ENCODE results near the gene GOT1. TPM values are rescaled to one million over a fixed set of nuclear protein-coding genes. Genes with fewer than 3 reads are reported as not detected.

Gene GOT1
- total and polyA plus RNA-seq, 2 experiments from 2014 or later, result 36.8 to 37.7 TPM

DNA sequence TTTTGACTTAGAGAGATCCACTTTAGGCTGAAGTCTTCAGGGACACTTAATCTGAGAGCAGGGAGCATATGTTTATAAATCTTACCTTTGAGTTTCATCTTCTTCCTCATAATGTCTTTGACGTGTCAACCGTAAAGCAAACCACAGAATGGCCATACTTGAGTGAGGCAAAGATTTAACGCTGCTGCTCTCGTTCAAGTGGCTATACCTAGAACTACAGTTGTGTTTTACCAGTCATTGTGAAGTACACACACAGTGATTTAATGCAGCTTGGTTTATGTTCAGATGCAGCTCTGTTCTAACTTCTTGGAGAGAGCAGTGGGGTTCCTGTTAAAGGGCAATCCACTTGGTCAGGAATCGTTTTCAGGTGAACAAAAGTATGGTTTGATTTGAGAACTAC lies 39.9 kb upstream of the GOT1 start (continued):
- TF ChIP-seq, protein P1, sequence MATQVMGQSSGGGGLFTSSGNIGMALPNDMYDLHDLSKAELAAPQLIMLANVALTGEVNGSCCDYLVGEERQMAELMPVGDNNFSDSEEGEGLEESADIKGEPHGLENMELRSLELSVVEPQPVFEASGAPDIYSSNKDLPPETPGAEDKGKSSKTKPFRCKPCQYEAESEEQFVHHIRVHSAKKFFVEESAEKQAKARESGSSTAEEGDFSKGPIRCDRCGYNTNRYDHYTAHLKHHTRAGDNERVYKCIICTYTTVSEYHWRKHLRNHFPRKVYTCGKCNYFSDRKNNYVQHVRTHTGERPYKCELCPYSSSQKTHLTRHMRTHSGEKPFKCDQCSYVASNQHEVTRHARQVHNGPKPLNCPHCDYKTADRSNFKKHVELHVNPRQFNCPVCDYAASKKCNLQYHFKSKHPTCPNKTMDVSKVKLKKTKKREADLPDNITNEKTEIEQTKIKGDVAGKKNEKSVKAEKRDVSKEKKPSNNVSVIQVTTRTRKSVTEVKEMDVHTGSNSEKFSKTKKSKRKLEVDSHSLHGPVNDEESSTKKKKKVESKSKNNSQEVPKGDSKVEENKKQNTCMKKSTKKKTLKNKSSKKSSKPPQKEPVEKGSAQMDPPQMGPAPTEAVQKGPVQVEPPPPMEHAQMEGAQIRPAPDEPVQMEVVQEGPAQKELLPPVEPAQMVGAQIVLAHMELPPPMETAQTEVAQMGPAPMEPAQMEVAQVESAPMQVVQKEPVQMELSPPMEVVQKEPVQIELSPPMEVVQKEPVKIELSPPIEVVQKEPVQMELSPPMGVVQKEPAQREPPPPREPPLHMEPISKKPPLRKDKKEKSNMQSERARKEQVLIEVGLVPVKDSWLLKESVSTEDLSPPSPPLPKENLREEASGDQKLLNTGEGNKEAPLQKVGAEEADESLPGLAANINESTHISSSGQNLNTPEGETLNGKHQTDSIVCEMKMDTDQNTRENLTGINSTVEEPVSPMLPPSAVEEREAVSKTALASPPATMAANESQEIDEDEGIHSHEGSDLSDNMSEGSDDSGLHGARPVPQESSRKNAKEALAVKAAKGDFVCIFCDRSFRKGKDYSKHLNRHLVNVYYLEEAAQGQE (IDR thresholded peaks at IDR 0.05; ENCODE audit: unreplicated experiment), result no peak

GRCh38 chr10:99467236-99467999 lies 37.0 kb upstream of the GOT1 start:
- H3K27me3 Mint-ChIP-seq (ENCODE audit: insufficient read depth, low read depth, poor library complexity), result peaks cover 2% of the 10 kb centered on the region
- H3K9me3 Mint-ChIP-seq, result no peaks in the 10 kb centered on the region
- Histone ChIP-seq H3K79me2 (replicated peaks; ENCODE audit: insufficient read depth) (no peaks in the 10 kb centered on the region), H3K36me3 (ENCODE audit: insufficient read depth) (no peaks in the 10 kb centered on the region), H3K27me3 (ENCODE audit: insufficient read depth) (no peaks in the 10 kb centered on the region), H4K20me1 (replicated peaks; ENCODE audit: insufficient read depth) (no peaks in the 10 kb centered on the region), H3K27ac (ENCODE audit: low read depth) (no peak overlapping the region), H3K4me2 (no peak overlapping the region), H2AFZ (peak overlapping the region; percentile 83; the same call in 1 of the 2 replicates), H3F3A (replicated peaks; ENCODE audit: low read depth) (no peaks in the 10 kb centered on the region), H3K4me1 (ENCODE audit: insufficient read depth) (no peaks in the 10 kb centered on the region), H3K9me2 (ENCODE audit: insufficient read depth) (no peaks in the 10 kb centered on the region), H3K4me3 (no peak overlapping the region)
- ATAC-seq, result no peak
- H3K27ac Mint-ChIP-seq, result no peak overlapping the region
- no peak for DNase-seq (ENCODE audit: low spot score)
- no peak overlapping the region for H3K4me3 Mint-ChIP-seq
- no peaks in the 10 kb centered on the region for H3K36me3 Mint-ChIP-seq (ENCODE audit: low read depth)
- no peaks in the 10 kb centered on the region for H3K4me1 Mint-ChIP-seq
- no peak for TF ChIP-seq POLR2AphosphoS5 (IDR thresholded peaks at IDR 0.05; ENCODE audit: low read depth)
- TF ChIP-seq CREB1 (CRISPR knock-in tag; IDR thresholded peaks at IDR 0.05; ENCODE audit: low read depth), result no peak
- TF ChIP-seq EZH2 (IDR thresholded peaks at IDR 0.05; ENCODE audit: low read depth, unreplicated experiment), result no peak
- no peak for TF ChIP-seq JUNB (IDR thresholded peaks at IDR 0.05; ENCODE audit: unreplicated experiment)
- no peak for TF ChIP-seq NANOG (IDR thresholded peaks at IDR 0.05; ENCODE audit: borderline replicate concordance)
- no peak for TF ChIP-seq CTCF (conservative IDR thresholded peaks at IDR 0.05; ENCODE audit: low read depth in 2 of 2)
- TF ChIP-seq, protein P2, sequence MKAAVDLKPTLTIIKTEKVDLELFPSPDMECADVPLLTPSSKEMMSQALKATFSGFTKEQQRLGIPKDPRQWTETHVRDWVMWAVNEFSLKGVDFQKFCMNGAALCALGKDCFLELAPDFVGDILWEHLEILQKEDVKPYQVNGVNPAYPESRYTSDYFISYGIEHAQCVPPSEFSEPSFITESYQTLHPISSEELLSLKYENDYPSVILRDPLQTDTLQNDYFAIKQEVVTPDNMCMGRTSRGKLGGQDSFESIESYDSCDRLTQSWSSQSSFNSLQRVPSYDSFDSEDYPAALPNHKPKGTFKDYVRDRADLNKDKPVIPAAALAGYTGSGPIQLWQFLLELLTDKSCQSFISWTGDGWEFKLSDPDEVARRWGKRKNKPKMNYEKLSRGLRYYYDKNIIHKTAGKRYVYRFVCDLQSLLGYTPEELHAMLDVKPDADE (IDR thresholded peaks at IDR 0.05), result no peak
- no peak for TF ChIP-seq ZNF114 (CRISPR knock-in tag; IDR thresholded peaks at IDR 0.05)
- no peak for TF ChIP-seq ZNF462 (CRISPR knock-in tag; IDR thresholded peaks at IDR 0.05)
- no peak for TF ChIP-seq STAT1 (IDR thresholded peaks at IDR 0.05; ENCODE audit: unreplicated experiment)
- TF ChIP-seq EZH2phosphoT487 (IDR thresholded peaks at IDR 0.05; ENCODE audit: unreplicated experiment), result no peak
